IMR-90 (cell line): ENCODE results near the gene PDZRN3. TPM values are rescaled to one million over a fixed set of nuclear protein-coding genes. Genes with fewer than 3 reads are reported as not detected.

Experiments
- ATAC-seq: fragments of 200-7000 bp; cut with Tn5 transposase; 2 replicates; pipeline ENCODE4 v1.9.1; 2020; ENCODE audit warnings: low read depth, mild to moderate bottlenecking, moderate library complexity
- BruUV-seq: library from RNA; stranded (reverse); fragments of 400-500 nt; replicated peaks from 2 replicates; lab custom pipeline; 2021; lab: Mats Ljungman, UMichigan
- CTCF ChIA-PET: fragments of 300-600 bp; formaldehyde crosslinking; extraction: SDS; loops from one replicate; lab custom pipeline; 2021; ENCODE audit warnings: antibody characterized with exemption; lab: Yijun Ruan, JAX
- POLR2A ChIA-PET: fragments of 300-600 bp; sonication (Branson Sonifier 250); formaldehyde crosslinking; loops from one replicate; lab custom pipeline; 2022; ENCODE audit warnings: antibody characterized with exemption; ENCODE audit not compliant: unreplicated experiment; lab: Charles Lee
- DNase-seq: peaks from one replicate; pipeline ENCODE4 v3.0.0; 2013
- H2AFZ ChIP-seq: replicated peaks from 2 replicates; pipeline ENCODE3; 2013; ENCODE audit warnings: low read length, mild to moderate bottlenecking; ENCODE audit not compliant: poor library complexity
- H2AK5ac ChIP-seq: 2 replicates; pipeline ENCODE4 v1.6.1; 2013; ENCODE audit warnings: low read depth, low read length, inconsistent platforms
- H2AK9ac ChIP-seq: replicated peaks from 2 replicates; pipeline ENCODE3; 2013; ENCODE audit warnings: mild to moderate bottlenecking, low read depth, low read length, moderate library complexity; ENCODE audit not compliant: poor library complexity
- H2BK120ac ChIP-seq: 2 replicates; pipeline ENCODE4 v1.6.1; 2013; ENCODE audit warnings: low read depth, low read length, inconsistent platforms
- H2BK15ac ChIP-seq: 3 replicates; pipeline ENCODE4 v1.6.1; 2013; ENCODE audit warnings: low read depth, low read length, inconsistent platforms
- H2BK20ac ChIP-seq: 2 replicates; pipeline ENCODE4 v1.6.1; 2013; ENCODE audit warnings: low read depth, mild to moderate bottlenecking, inconsistent platforms, low read length, moderate library complexity
- H2BK5ac ChIP-seq: 2 replicates; pipeline ENCODE4 v1.6.1; 2013; ENCODE audit warnings: mild to moderate bottlenecking, low read depth, low read length, inconsistent platforms; ENCODE audit not compliant: poor library complexity, severe bottlenecking
- H3K14ac ChIP-seq: replicated peaks from 2 replicates; pipeline ENCODE4 v1.6.1; 2013; ENCODE audit warnings: low read depth, low read length, inconsistent platforms
- H3K18ac ChIP-seq: 2 replicates; pipeline ENCODE4 v1.6.1; 2013; ENCODE audit warnings: low read depth, low read length, control low read depth
- H3K23ac ChIP-seq: 2 replicates; pipeline ENCODE4 v1.6.1; 2013; ENCODE audit warnings: low read depth, low read length, inconsistent platforms
- H3K27ac ChIP-seq: 2 replicates; pipeline ENCODE4 v1.5.1; 2013; ENCODE audit warnings: mild to moderate bottlenecking, control low read depth, low read length; ENCODE audit not compliant: insufficient read depth
- H3K27me3 ChIP-seq: 2 replicates; pipeline ENCODE4 v1.6.1; 2013; ENCODE audit warnings: low read length; ENCODE audit not compliant: control insufficient read depth, insufficient read depth
- H3K36me3 ChIP-seq: 2 replicates; pipeline ENCODE4 v1.6.1; 2013; ENCODE audit warnings: low read length, mixed read lengths; ENCODE audit not compliant: control insufficient read depth, insufficient read depth
- H3K4ac ChIP-seq: 2 replicates; pipeline ENCODE4 v1.6.1; 2013; ENCODE audit warnings: low read depth, low read length, inconsistent platforms
- H3K4me1 ChIP-seq: 2 replicates; pipeline ENCODE4 v1.6.1; 2013; ENCODE audit warnings: low read length, mixed read lengths; ENCODE audit not compliant: control insufficient read depth, insufficient read depth
- H3K4me2 ChIP-seq: 2 replicates; pipeline ENCODE4 v1.6.1; 2013; ENCODE audit warnings: low read depth, mild to moderate bottlenecking, control low read depth, low read length, moderate library complexity
- H3K4me3 ChIP-seq: 2 replicates; pipeline ENCODE4 v1.5.1; 2013; ENCODE audit warnings: low read depth, mild to moderate bottlenecking, control low read depth, low read length, moderate library complexity; ENCODE audit not compliant: insufficient read depth
- H3K56ac ChIP-seq: 2 replicates; pipeline ENCODE4 v1.6.1; 2013; ENCODE audit warnings: low read length, inconsistent platforms; ENCODE audit not compliant: insufficient read depth; ENCODE audit errors: extremely low read depth
- H3K79me1 ChIP-seq, 2 experiments: 2 replicates each; pipeline ENCODE4 v1.6.1; 2013; ENCODE audit warnings: low read length in 2 of 2, inconsistent platforms in 1 of 2, low read depth in 1 of 2
- H3K9ac ChIP-seq: 2 replicates; pipeline ENCODE4 v1.6.1; 2013; ENCODE audit warnings: low read depth, low read length, control low read depth
- H3K9me1 ChIP-seq: 2 replicates; pipeline ENCODE4 v1.6.1; 2013; ENCODE audit warnings: low read length, inconsistent platforms; ENCODE audit not compliant: insufficient read depth
- H3K9me3 ChIP-seq: 2 replicates; pipeline ENCODE4 v1.6.1; 2013; ENCODE audit warnings: low read length; ENCODE audit not compliant: control insufficient read depth, insufficient read depth
- H4K20me1 ChIP-seq: 2 replicates; pipeline ENCODE4 v1.6.1; 2013; ENCODE audit warnings: low read length, inconsistent platforms; ENCODE audit not compliant: insufficient read depth
- H4K5ac ChIP-seq: 2 replicates; pipeline ENCODE4 v1.6.1; 2013; ENCODE audit warnings: mild to moderate bottlenecking, low read depth, low read length, control low read depth
- H4K8ac ChIP-seq, 2 experiments: 2 replicates each; pipeline ENCODE4 v1.6.1; 2013; ENCODE audit warnings: low read depth in 2 of 2, low read length in 2 of 2, control low read depth in 1 of 2, inconsistent platforms in 1 of 2
- H4K91ac ChIP-seq: 2 replicates; pipeline ENCODE4 v1.6.1; 2013; ENCODE audit warnings: low read depth, low read length, inconsistent platforms; ENCODE audit not compliant: insufficient read depth
- MAFK ChIP-seq: IDR thresholded peaks from 2 replicates; pipeline ENCODE4 v1.6.1; 2012; ENCODE audit warnings: low read depth, low read length, improper control_type of control experiment
- RCOR1 ChIP-seq: IDR thresholded peaks from 2 replicates; pipeline ENCODE4 v1.6.1; 2012; ENCODE audit warnings: mild to moderate bottlenecking, low read length, improper control_type of control experiment; ENCODE audit not compliant: insufficient replicate concordance
- WGBS, 2 experiments: methylation state at CpG; one replicate each; pipeline versions ENCODE4 v1.1.5 to v1.1.7; 2013; ENCODE audit warnings: missing lambda C conversion rate in 2 of 2; ENCODE audit not compliant: insufficient read length in 1 of 2; ENCODE audit errors: extremely low coverage in 2 of 2; 5-methylcytosine and 5-hydroxymethylcytosine counted together
- dilution Hi-C: fragments of 300-500 bp; cut with HindIII; formaldehyde crosslinking; loops from one replicate; pipeline ENCODE4 v1.14.3; 2018; ENCODE audit warnings: low sequenced_read_pairs; ENCODE audit not compliant: unreplicated experiment
- in situ Hi-C: fragments of 300-500 bp; cut with MboI; formaldehyde crosslinking; loops from 3 replicates; pipeline ENCODE4 v1.14.3; 2019; ENCODE audit warnings: low sequenced_read_pairs, inconsistent platforms, mixed read lengths
- intact Hi-C: fragments of 100-400 bp; cut with micrococcal nuclease; formaldehyde crosslinking; loops from 2 replicates; pipeline ENCODE4 v1.10.0; 2022
- polyA plus RNA-seq, 3 experiments: library from polyadenylated mRNA; depleted of rRNA; stranded (reverse); fragments of >200 nt; gene quantifications; 2 replicates each; pipeline ENCODE4 v1.2.3, GENCODE V29; 2012; ENCODE audit warnings: low replicate concordance in 1 of 3
- total RNA-seq: library from RNA; depleted of rRNA; stranded (reverse); fragments of >200 nt; gene quantifications from 2 replicates; pipeline ENCODE4 v1.2.3, GENCODE V29; 2012

PDZRN3 gene
- total and polyA plus RNA-seq, 2 of the 4 experiments (the other 2 are of a cell fraction): 9.4 to 17.0 TPM

- in situ Hi-C loops: loop anchor here (5.0 kb wide), 1 partner anchor 329 kb away; no protein-coding TSS in a partner anchor
- POLR2A ChIA-PET: no interaction called here
Measured at GRCh38 chr3:73431183-73431900, 193.4 kb downstream of the PDZRN3 start.

More at GRCh38 chr3:73431183-73431900, 193.4 kb downstream of the PDZRN3 start:
- TF ChIP-seq RCOR1 (no peak), MAFK (peak; percentile 85)
- Histone ChIP-seq H2BK120ac (no peak overlapping the region), H3K4me1 (no peaks in the 10 kb centered on the region; the same call in none of the 2 replicates), H3K18ac (no peak overlapping the region), H3K23ac (no peak overlapping the region), H4K5ac (no peak overlapping the region), H3K27ac (no peak overlapping the region), H3K9me3 (no peaks in the 10 kb centered on the region), H3K79me1 (peaks cover 0 to 4% of the 10 kb centered on the region in 2 experiments; a peak in 3 of 4 replicates), H3K9me1 (no peaks in the 10 kb centered on the region), H3K14ac (no peak overlapping the region), H3K27me3 (no peaks in the 10 kb centered on the region; the same call in 1 of the 2 replicates), H4K8ac (no peak overlapping the region), H2BK20ac (no peak overlapping the region), H3K56ac (no peak overlapping the region), H3K4me2 (no peak overlapping the region), H3K36me3 (no peaks in the 10 kb centered on the region; the same call in 1 of the 2 replicates), H4K20me1 (peaks cover 29% of the 10 kb centered on the region; the same call in 1 of the 2 replicates), H3K4me3 (no peak overlapping the region), H3K4ac (no peak overlapping the region), H4K91ac (no peak overlapping the region), H2AFZ (no peak overlapping the region), H2AK5ac (no peak overlapping the region), H2BK15ac (no peak overlapping the region), H2BK5ac (no peak overlapping the region), H2AK9ac (no peak overlapping the region), H3K9ac (no peak overlapping the region)
- DNase-seq (no peak), ATAC-seq (no peak)
- BruUV-seq: no TSS peak
- dilution Hi-C loops: no loop called here
- intact Hi-C loops: loop anchor here (10.0 kb wide), 1 partner anchor 187 kb away; no protein-coding TSS in a partner anchor
- 40% methylated on average over 1 of the region's 6 CpGs; no CpG with 5 or more reads in 1 of the 2 experiments for WGBS, 2 experiments
- CTCF ChIA-PET: interaction anchor here (0.7 kb wide), 1 partner anchor 20 kb away, joined by 3 read pairs; no protein-coding TSS in a partner anchor
